Osteocyte (in vitro differentiated cells): ENCODE measurements around the gene CBX8. TPM values are rescaled to one million over a fixed set of nuclear protein-coding genes. Genes with fewer than 3 reads are reported as not detected.

Experiments
- DNase-seq: peaks from one replicate; pipeline ENCODE4 v3.0.0; 2021; ENCODE audit warnings: mixed read lengths; ENCODE audit not compliant: unreplicated experiment; ENCODE audit errors: extremely low spot score
- H3K27ac Mint-ChIP-seq: one replicate; pipeline ENCODE4 v1.8.0; 2021; ENCODE audit warnings: mild to moderate bottlenecking, mixed read lengths; ENCODE audit not compliant: unreplicated experiment
- H3K27me3 Mint-ChIP-seq: one replicate; pipeline ENCODE4 v1.8.0; 2021; ENCODE audit warnings: mixed read lengths; ENCODE audit not compliant: unreplicated experiment
- H3K36me3 Mint-ChIP-seq: one replicate; pipeline ENCODE4 v1.8.0; 2021; ENCODE audit warnings: mixed read lengths; ENCODE audit not compliant: unreplicated experiment
- H3K4me1 Mint-ChIP-seq: one replicate; pipeline ENCODE4 v1.8.0; 2021; ENCODE audit warnings: mixed read lengths; ENCODE audit not compliant: unreplicated experiment
- H3K4me3 Mint-ChIP-seq: one replicate; pipeline ENCODE4 v1.8.0; 2021; ENCODE audit warnings: mild to moderate bottlenecking, moderate library complexity, mixed read lengths; ENCODE audit not compliant: unreplicated experiment
- H3K9me3 Mint-ChIP-seq: one replicate; pipeline ENCODE4 v1.8.0; 2021; ENCODE audit warnings: mixed read lengths; ENCODE audit not compliant: unreplicated experiment
- total RNA-seq: library from RNA; stranded (reverse); gene quantifications from 2 replicates; pipeline ENCODE4 v1.2.1, GENCODE V29; 2021
- TF ChIP-seq, protein P1 (sequence below): fragments of 200-600 bp; sonication (generic); IDR thresholded peaks from 2 replicates; pipeline ENCODE4 v1.5.0; 2021; ENCODE audit warnings: antibody characterized with exemption, mild to moderate bottlenecking, moderate library complexity

Gene CBX8
- total RNA-seq, 1 donor from 2014 or later: 5.4 TPM

DNA sequence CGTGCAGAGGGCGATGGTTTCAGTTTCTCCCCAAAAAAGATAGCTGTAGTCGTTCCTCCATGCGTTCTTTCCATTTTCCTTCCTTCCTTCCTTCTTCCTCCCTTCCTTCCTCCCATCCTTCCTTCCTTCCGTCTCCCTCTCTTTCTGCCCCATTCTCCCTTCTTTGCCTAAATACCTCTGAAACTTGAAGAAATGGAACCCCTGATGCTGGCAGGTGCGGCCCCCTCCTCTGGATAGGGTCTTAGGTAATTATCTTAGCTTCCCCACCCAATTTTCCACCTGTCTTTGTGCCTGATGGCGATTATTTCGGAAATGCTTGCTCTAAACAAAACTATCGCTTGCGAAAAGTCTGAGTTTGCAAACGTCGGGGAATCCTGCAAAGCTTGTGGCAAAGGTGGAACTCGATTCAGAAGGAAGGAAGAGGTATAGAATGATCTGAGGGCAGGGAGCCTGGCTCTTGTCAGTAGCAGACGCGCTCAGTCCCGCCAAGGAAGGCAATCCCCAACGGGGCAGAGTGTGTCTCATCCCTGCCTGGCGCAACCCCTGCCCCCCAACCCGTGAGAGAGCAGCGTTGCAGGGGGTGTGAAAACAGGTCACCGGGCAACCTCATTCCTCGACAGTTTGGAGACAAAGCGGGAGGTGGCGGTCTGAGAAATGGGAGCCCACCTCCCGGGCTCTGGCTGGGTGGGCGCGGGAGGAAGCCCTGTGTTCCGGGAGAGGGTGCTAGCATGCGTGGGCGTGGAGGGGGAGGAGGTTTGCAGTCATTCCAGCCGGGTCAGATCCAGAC is 2.9 kb upstream of the CBX8 start:
- no peak for DNase-seq
- TF ChIP-seq, protein P1, sequence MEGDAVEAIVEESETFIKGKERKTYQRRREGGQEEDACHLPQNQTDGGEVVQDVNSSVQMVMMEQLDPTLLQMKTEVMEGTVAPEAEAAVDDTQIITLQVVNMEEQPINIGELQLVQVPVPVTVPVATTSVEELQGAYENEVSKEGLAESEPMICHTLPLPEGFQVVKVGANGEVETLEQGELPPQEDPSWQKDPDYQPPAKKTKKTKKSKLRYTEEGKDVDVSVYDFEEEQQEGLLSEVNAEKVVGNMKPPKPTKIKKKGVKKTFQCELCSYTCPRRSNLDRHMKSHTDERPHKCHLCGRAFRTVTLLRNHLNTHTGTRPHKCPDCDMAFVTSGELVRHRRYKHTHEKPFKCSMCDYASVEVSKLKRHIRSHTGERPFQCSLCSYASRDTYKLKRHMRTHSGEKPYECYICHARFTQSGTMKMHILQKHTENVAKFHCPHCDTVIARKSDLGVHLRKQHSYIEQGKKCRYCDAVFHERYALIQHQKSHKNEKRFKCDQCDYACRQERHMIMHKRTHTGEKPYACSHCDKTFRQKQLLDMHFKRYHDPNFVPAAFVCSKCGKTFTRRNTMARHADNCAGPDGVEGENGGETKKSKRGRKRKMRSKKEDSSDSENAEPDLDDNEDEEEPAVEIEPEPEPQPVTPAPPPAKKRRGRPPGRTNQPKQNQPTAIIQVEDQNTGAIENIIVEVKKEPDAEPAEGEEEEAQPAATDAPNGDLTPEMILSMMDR: no peak
- H3K4me3 Mint-ChIP-seq: no peak overlapping the region
- peaks cover 43% of the 10 kb centered on the region for H3K27me3 Mint-ChIP-seq
- no peak overlapping the region for H3K27ac Mint-ChIP-seq
- peaks cover 40% of the 10 kb centered on the region for H3K4me1 Mint-ChIP-seq
- H3K36me3 Mint-ChIP-seq: no peaks in the 10 kb centered on the region
- no peaks in the 10 kb centered on the region for H3K9me3 Mint-ChIP-seq

DNA sequence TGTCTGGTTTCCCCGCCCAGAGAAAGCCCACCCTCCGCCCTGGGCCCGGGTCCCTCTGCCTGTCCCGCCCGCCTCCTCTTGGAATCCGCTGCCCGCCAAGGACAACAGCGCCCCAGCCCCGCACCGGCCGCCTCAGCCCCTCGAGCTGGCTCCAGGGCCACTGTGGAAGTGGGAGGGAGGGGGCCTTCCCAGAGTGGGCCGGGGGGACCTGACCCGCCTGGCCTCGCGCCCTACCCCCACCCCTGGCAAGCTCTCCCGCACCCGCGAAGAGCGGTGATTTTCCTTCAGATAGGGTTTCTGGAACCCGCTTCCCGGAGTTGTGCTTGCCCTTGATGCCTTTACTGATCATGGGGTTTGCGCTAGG is 2.3 kb upstream of the CBX8 start:
- TF ChIP-seq, protein P1: no peak
- Mint-ChIP-seq H3K4me1 (peaks cover 38% of the 10 kb centered on the region), H3K9me3 (no peaks in the 10 kb centered on the region), H3K27me3 (peaks cover 38% of the 10 kb centered on the region), H3K27ac (no peak overlapping the region), H3K36me3 (no peaks in the 10 kb centered on the region), H3K4me3 (no peak overlapping the region)
- no peak for DNase-seq

DNA sequence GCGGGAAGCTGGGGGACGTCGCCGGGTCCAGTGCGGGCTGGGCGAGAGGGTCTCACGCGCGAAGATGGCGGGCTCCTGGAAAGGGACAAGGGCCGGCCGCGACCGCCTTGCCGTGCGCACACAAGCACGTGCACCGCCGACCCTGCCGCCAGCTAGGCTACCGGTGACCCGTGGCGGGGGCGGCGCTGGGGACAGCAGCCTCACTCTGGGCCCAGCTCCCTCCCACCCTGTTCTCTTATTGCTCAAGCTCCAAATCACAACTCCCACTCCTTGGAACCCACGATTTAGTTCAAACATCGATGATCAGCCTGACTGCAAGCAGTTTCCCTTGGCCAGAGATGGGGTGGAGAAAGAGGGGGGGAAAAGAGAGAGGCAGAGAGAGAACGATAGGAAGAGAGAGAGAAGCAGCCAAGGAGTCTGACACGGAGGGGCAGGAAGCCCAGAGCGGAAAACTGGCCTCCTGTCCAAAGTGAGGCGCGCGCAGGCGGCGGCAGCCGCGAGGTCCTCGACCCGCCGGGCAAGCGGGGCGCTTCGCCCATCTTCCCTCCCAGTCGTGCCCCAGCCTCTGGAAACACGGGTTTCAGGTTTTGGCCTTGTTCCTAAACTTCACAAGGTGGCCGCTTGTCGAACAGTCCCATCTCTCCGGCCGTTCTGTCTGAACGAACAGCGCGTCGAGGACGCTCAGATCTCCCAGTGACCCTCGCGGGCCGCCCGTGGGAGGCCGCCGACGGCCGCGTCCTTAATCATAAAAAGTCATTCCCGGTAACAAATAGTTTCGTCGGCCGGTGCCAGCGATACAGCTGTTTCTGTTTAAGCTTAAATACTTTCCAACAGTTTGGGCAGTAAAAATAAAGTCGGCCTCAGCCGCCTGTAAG is 1.7 kb upstream of the CBX8 start:
- Mint-ChIP-seq H3K36me3 (no peaks in the 10 kb centered on the region), H3K4me3 (peak overlapping the region; percentile 64), H3K27me3 (peaks cover 36% of the 10 kb centered on the region), H3K4me1 (peaks cover 41% of the 10 kb centered on the region), H3K9me3 (no peaks in the 10 kb centered on the region), H3K27ac (no peak overlapping the region)
- TF ChIP-seq, protein P1: no peak
- no peak for DNase-seq

DNA sequence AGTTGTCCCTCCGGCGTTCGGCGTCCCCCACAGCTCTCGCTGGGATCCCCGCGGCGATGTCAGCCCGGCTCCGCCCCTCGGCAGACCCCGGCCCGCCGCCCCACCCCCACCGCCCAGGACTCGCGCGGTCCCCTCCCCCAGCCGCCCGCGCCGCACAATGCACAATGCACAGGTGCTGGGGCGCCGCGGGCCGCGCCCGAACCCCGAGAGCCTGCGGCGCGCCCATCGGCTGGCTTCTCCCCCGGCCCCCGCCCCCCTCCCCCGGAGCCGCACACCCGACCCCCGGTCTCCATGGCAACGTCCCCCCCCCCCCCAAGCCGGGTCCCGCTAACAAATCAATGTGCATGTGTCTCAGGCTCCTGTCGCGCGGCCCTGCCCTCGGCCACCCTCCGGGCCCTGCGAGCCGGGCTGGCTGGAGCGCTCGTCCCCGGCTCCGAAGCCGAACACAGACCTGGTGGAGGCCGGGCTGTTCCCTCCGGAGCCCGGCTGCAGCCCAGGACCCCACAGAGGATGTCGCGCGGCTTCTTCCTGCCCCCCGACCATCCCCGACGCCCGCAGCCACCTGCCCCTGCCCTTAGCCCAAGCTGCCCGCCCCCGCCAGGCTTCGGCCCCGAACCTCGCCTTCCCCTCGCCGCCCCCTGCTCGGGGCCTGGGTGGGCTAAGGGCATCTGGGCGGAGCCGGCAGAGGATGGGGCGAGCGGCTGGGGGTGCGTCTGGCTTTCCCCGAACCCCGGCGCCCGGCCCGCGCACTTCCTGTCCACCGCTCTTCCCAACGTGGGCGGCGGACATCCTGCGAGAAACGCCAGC is 818 bp upstream of the CBX8 start:
- TF ChIP-seq, protein P1: no peak
- DNase-seq: no peak
- H3K4me3 Mint-ChIP-seq: peak overlapping the region; percentile 82
- H3K4me1 Mint-ChIP-seq: peaks cover 42% of the 10 kb centered on the region
- H3K36me3 Mint-ChIP-seq: no peaks in the 10 kb centered on the region
- no peaks in the 10 kb centered on the region for H3K9me3 Mint-ChIP-seq
- H3K27ac Mint-ChIP-seq: no peak overlapping the region
- peaks cover 32% of the 10 kb centered on the region for H3K27me3 Mint-ChIP-seq
